LNCaP clone FGC (cell line): ENCODE data around the gene MCM7.

Source experiments
- DNase-seq: peaks from one replicate; pipeline ENCODE4 v3.0.0-alpha.2; 2011; ENCODE audit warnings: low read depth
- H3K4me3 ChIP-seq: 2 replicates; pipeline ENCODE4 v1.5.1; 2011; ENCODE audit warnings: mild to moderate bottlenecking, low read depth, low read length, control low read depth
- TF ChIP-seq, protein P1 (sequence below): IDR thresholded peaks from 2 replicates; pipeline ENCODE4 v1.5.1; 2012; ENCODE audit warnings: mild to moderate bottlenecking; ENCODE audit not compliant: control insufficient read depth, insufficient read depth; ENCODE audit errors: extremely low read depth

MCM7 gene

DNA sequence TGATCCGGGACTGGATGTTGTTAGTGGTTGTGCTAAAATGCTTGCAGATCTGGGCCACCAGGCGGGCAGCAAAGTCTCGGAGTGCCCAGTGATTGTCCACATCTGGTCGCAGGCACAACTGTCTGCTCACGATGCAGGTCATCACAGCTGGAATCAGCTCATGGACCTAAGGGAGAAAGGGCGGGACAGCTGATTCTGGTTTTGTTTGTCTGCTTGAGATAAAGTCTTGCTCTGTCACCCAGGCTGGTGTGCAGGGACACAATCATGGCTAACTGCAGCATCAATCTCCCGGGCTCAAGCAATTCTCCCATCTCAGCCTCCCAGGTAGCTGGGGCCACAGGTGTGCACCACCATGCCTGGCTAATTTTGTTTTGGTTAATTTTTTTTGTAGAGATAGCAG is 10.0 kb upstream of the MCM7 start:
- H3K4me3 ChIP-seq: no peak overlapping the region
- TF ChIP-seq, protein P1, sequence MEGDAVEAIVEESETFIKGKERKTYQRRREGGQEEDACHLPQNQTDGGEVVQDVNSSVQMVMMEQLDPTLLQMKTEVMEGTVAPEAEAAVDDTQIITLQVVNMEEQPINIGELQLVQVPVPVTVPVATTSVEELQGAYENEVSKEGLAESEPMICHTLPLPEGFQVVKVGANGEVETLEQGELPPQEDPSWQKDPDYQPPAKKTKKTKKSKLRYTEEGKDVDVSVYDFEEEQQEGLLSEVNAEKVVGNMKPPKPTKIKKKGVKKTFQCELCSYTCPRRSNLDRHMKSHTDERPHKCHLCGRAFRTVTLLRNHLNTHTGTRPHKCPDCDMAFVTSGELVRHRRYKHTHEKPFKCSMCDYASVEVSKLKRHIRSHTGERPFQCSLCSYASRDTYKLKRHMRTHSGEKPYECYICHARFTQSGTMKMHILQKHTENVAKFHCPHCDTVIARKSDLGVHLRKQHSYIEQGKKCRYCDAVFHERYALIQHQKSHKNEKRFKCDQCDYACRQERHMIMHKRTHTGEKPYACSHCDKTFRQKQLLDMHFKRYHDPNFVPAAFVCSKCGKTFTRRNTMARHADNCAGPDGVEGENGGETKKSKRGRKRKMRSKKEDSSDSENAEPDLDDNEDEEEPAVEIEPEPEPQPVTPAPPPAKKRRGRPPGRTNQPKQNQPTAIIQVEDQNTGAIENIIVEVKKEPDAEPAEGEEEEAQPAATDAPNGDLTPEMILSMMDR: no peak
- DNase-seq: no peak

DNA sequence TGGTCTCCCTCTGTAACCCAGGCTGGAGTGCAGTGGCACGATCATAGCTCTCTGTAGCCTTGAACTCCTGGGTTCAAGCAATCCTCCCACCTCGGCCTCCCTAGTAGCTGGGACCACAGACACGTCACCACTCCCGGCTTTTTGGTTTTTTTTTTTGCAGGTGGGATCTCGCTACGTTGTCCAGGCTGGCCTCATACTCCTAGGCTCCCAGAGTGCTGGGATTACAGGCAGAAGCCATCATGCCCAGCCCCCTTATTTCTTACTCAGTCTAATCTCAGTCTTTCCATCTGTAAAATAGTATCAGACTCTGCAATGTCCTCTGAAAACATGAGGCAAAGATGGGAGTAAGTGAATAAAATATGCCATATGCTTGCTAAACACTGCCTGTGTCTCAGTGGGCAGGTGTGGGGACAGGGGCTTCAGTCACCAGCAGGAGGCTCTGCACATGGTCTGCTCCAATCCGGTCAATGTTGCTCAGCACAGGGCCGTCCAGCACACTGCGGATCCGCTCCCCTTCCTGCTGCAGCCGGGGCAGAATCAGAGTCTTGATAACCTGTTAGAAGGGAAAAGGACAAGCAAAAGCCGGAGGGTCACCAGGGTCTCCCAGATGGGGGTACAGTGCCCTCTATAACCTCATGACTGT is 8.4 kb upstream of the MCM7 start:
- no peak for DNase-seq
- no peak overlapping the region for H3K4me3 ChIP-seq
- TF ChIP-seq, protein P1: no peak

DNA sequence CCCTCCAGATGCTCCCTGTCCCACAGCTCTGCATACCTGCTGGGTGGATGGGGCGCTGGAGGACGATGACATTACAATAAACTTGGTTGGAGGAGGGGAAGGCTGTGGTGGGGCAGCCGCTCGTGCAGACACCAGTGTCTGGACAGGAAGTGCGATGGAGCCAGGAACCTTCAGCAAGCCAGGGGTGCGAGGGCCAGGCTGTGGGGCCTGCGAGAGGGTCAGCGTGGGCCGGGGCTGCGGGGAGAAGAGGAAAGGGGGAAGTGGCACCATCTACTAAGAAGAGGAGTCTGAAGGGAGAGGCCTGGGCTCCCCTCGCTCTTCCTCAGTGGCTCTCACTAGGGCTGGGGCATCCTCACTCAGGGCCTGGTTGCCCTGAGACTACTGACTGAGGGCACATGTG is 6.7 kb upstream of the MCM7 start:
- no peak for DNase-seq
- TF ChIP-seq, protein P1: no peak
- no peak overlapping the region for H3K4me3 ChIP-seq

DNA sequence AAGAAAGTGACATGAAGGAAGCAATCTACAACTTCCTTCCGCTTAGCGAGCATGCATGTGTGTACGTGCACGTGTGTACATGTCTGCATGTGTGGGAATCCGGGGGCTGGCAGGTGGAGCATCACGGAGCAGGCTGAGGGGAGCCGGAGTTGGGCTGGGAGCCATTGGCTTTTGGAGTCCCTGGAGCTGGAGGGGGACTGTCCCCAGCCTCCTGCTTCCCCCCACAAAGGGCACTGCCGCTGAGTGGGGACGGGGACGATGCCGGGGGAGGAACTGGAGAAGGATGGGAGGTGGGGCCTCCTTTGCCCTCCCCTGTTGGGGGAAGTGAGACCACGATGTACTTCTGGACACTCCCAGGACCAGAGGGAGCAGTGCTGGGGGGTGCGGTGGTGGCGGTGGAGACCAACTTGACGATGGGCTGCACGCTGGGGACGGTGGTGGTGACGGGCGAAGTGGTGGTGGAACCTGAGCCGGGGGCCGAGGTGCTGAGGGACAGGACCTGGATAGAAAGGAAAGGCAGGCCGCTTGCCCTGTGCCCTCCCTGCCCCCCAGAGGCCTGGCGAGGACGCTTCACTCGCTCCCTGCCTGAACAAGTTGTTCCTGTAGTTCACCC is 6.0 kb upstream of the MCM7 start:
- no peak overlapping the region for H3K4me3 ChIP-seq
- TF ChIP-seq, protein P1: no peak
- DNase-seq: no peak

DNA sequence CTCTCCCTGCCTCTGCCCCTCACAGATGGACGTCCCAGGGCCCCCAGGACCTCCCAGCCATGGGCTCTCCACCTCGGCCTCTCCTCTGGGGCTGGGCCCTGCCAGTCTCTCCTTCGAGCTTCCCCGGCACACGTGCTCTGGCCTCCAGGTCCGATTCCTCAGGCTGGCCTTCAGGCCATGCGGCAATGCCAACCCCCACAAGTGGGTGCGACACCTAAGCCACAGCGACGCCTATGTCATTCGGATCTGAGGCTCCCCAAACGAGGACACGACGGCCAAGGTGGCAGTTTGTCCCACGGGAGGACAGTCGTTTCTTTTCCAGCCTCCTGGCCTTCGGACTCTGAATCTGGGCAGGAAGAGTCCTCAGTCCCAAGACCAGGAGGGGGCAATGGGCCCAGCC is 5.4 kb upstream of the MCM7 start:
- DNase-seq: no peak
- no peak overlapping the region for H3K4me3 ChIP-seq
- TF ChIP-seq, protein P1: no peak

DNA sequence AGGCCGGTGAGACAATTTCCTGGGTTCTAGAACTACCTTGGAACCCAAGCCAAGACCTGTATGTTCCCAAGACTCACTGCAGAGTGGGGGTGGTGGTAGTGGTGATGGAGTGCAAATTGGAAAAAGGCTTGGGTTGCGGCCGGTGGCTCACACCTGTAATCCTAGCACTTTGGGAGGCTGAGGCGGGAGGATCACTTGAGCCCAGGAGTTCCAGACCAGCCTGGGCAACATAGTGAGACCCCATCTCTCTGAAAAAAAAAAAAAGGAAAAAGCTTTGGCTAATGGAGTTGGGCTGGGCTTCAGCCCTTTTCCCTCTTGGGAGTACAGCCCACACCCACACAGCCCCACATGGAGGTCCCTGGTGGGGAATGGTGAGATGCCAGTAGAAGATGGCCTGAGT is 4.3 kb upstream of the MCM7 start:
- DNase-seq: no peak
- TF ChIP-seq, protein P1: no peak
- H3K4me3 ChIP-seq: no peak overlapping the region
